Sigmoid colon (tissue), 3 donors: ENCODE results near the gene COX4I1.

Experiments
- POLR2A ChIP-seq, 2 donors: fragments of 450-650 bp; IDR thresholded peaks; one replicate each; pipeline ENCODE4 v1.6.1; 2016; ENCODE audit warnings: antibody characterized with exemption in 2 of 2, mild to moderate bottlenecking in 2 of 2, moderate library complexity in 2 of 2
- TF ChIP-seq, protein P1 (sequence below), 4 experiments: fragments of 450-650 bp in 3 of 4; fragments of 200-600 bp in 1 of 4; IDR thresholded peaks; one replicate each; pipeline ENCODE4 v1.5.1; 2016 to 2019; ENCODE audit warnings: antibody characterized with exemption in 4 of 4, mild to moderate bottlenecking in 3 of 4, moderate library complexity in 2 of 4

- no peak for TF ChIP-seq POLR2A (IDR thresholded peaks at IDR 0.05)
- TF ChIP-seq, protein P1, sequence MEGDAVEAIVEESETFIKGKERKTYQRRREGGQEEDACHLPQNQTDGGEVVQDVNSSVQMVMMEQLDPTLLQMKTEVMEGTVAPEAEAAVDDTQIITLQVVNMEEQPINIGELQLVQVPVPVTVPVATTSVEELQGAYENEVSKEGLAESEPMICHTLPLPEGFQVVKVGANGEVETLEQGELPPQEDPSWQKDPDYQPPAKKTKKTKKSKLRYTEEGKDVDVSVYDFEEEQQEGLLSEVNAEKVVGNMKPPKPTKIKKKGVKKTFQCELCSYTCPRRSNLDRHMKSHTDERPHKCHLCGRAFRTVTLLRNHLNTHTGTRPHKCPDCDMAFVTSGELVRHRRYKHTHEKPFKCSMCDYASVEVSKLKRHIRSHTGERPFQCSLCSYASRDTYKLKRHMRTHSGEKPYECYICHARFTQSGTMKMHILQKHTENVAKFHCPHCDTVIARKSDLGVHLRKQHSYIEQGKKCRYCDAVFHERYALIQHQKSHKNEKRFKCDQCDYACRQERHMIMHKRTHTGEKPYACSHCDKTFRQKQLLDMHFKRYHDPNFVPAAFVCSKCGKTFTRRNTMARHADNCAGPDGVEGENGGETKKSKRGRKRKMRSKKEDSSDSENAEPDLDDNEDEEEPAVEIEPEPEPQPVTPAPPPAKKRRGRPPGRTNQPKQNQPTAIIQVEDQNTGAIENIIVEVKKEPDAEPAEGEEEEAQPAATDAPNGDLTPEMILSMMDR (IDR thresholded peaks at IDR 0.05), result no peak
Measured at GRCh38 chr16:85785927-85786326, 13.6 kb upstream of the COX4I1 start.
